Raji (cell line): ENCODE results near the gene NAV2.

ENCODE experiments used
- POLR2A ChIP-seq: IDR thresholded peaks from 2 replicates; pipeline ENCODE4 v1.6.1; 2011; ENCODE audit warnings: low read depth, low read length, control low read depth; ENCODE audit not compliant: insufficient read depth

Gene NAV2

DNA sequence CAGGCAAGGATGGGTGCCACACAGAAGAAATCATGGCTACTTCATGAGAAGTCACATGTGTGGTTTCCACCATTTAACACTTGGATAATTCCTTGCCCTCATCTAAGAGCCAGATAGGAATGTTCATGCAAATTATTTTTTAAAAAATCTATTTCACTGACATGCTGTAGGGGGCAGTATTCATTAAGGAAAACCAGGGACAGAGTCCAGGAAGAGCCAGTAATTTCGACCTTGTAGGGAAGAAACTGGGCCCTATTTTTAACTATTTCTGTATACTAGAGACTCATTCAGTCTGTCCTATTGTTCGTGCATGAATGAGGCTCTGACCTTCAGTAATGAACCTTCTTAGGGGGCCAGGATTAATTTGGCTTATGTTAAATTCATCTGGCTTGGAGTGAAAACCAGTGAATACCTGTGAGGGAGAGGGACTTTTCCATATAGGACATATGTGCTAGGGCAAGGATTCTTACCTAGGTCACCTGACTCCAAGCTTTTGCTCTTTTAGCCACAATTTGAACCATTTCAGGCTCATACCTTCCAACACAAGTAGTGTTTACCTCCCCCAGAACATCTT is 192.7 kb downstream of the NAV2 start:
- no peak for TF ChIP-seq POLR2A

DNA sequence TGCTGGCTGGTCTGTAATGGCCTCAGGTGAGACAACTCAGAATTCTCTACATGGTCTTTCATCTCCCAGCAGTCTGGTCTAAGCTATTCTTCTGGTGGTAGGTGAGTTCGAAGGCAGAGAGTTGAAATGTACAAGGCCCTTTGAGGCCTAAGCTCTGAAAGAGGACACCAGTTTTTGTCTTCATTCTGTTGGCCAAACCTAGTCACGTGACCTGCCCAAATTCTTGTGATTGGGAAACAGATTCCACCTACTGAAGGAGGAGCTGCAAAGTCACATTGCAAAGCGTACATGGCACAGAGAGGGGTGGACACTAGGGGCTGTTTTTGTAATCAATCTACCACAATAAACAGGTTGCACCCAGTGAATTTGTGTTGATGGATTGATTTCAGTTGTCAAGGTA is 193.5 kb downstream of the NAV2 start:
- no peak for TF ChIP-seq POLR2A

DNA sequence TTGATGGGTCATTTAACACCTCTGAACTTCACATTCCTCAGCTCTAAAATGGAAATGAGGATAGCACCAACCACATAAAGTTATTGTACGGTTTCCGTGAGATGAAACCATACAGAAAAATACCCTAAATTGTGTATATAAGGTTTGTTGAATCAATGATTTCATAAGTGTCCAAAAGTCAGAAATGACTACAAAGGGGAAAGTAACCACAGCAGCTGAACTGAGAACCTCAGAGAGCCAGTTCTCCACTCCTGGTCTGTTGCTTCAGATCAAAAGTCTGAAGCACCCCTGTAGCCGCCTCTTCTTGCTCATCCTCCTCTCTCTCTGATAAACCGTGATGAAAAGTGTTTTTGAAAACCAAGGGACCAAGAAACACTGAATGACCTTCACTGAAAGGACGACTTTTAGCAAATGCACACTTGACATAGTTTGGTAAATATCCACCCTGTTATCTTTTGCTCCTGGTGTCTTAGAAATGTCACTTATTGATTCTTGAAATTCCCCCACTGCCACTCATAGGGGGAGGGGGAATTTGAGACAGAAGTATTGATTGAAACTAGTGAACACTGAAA is 194.5 kb downstream of the NAV2 start:
- no peak for TF ChIP-seq POLR2A

DNA sequence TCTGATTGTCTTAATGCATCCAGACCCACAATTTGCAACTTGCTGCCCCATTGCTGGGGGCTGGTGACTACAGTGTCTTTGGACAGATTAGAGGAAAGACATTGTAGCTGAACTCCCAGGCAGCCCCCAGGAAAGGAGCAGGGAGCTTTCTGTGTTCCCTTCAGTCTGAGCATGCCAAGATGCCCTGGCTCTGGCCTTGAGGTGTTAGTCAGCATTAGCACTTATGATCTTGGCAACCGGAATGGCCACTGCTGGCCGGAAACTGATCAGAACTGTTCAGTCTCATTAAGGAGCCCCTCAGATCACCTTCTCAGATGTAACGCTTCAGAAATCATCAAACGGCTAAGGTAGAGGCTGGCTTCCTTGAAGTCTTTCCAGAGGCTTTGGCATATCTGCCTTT is 195.2 kb downstream of the NAV2 start:
- no peak for TF ChIP-seq POLR2A

DNA sequence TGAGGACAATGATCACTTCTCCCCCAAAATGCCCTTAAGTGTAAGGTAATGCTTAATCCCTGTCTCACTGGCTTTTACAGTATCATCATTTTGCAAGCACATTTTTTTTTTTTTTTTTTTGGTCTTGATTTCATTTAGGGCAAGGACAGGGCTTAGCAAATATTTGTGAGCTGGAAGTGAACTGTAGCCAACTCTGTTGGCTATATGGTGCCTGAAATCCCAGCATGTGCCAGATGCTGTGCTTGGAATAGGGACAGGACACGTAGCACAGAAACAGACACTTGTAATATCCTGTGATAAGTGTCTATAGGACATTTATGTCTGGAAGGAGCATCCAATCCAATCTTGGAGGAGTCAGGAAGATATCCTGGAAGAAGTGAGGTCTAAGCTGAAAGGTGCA is 198.3 kb downstream of the NAV2 start:
- TF ChIP-seq POLR2A = no peak

DNA sequence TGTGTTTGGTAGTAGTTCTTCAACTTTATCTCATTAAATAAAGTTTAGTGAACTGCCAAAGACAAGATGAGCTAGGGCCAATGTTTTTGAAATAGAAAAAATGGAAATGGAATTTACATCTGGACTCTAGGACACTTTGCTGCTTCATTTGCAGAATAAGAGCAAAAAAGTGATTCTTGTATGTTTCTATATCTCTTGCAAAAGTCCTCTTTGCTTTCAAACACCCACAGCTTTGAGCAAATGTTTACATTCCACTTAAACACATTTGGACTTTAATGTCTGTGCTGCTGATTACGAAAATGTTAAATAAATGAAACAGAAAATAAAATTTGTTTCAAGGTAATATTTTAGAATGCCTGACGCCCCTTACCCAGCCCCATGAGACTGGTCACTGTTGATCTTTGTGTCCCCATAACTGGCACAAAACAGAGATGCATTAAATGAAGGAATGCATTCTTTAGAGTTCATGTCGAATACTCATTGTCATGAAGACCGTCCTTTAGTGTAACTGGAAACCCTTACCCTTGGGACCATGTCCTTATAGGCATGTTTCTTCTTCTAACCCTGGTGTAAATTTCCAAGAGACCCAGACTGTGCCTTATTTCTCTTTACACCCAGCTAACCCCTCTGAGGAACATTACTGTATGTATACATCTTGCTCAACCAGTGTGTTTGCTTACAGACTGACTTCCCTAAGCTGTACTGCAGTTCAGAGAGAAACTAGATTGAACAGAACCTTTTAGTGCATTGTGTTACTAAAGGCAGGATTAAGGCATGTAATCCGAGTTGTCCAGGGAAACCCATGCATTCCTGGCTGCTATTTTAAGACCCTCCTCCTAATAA is 199.7 kb downstream of the NAV2 start:
- no peak for TF ChIP-seq POLR2A

DNA sequence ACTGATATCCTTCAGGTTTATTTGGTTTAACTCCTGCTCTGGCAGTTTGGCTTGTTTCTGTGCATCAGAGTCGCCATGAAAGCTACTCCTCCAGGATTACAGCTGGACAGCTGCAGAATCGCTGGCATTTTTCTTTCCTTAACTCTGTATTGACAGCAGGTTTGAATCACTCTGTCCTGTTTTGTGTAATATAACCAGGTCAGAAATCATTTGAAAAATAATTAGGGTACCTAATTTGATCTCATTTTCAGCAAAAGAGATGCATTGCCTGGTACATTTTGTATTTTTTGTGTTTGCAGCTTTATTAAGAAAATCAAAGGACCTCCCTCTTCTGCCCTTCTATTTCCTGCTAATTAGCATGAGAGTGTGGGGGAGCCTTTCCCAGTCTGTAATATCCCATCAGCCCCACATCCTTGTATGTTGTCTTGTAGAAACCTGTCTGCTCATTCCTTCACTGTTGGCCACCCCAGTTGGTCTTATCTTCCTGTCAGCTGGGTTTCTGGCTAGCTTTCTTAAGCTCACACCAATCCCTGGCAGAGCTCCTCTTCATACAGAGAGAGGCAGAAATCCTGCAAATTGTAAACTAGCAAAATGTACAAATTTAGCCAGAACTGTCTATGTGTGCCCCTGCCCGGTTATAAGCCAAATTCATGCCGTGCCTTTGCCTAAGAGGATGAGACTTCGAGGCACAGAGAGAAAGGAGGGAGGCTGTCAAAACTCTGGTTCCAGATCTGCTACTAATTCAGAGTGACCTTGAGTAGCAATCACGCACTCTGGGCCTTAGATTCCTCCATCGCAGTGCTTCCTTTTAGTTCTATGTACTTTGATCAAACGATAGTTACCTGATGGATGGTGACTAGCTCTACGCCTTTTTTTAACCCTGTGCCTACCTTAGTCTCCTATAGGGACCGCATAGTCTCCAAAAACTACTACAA is 200.6 kb downstream of the NAV2 start:
- no peak for TF ChIP-seq POLR2A

DNA sequence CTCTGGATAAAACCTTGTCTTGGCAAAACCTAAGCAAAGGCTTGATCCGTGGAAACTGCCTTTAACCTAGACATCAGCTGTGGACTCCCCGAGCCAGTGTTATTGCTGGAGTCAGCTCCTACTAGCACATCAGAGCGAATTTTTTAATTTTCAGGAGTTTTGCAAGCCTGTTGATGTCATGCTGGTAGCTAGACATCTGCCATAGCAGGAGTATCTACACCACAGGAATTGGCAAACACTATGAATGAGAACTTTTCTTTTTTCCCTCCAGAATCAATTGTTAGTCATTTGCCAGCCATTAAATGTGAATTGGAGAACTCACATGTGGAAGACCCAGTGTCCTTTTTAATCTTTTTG is 201.2 kb downstream of the NAV2 start:
- TF ChIP-seq POLR2A = no peak

DNA sequence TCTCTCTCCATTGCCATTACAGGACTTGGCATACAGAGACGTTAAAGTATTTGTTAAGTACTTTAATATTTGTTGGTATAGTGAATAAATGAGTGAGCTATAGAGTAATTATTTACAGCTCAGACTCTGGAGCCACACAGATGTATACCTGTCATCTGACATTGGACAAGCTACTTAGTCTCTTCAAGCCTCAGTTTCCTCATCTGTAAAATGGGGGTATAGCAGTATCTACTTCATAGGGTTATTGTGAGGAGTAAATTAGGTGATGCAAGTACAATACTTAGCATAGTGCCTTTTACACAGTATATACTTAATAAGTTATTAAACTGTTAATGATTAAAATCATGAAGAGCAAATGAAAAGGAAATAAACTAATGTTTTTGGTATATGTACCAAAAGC is 203.2 kb downstream of the NAV2 start:
- no peak for TF ChIP-seq POLR2A

DNA sequence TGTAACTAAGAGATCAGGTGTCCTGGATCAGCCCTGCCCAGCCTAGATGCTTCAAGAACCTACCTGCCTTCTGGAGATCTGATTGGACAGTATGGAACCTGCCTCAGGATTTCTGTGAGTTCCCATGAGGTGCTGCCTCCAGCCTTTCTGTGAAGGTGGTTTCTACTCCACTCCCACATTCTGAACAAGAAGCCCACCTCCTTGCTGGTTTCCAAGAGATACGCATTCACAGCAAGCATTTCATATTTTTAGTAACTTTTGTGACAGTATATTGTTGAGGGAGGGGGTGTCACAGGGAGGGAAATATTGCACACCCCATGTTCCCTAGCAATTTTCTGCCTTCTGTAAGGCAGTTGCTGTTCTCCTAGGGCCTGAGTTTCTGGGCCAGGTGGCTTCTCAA is 204.4 kb downstream of the NAV2 start:
- TF ChIP-seq POLR2A = no peak

DNA sequence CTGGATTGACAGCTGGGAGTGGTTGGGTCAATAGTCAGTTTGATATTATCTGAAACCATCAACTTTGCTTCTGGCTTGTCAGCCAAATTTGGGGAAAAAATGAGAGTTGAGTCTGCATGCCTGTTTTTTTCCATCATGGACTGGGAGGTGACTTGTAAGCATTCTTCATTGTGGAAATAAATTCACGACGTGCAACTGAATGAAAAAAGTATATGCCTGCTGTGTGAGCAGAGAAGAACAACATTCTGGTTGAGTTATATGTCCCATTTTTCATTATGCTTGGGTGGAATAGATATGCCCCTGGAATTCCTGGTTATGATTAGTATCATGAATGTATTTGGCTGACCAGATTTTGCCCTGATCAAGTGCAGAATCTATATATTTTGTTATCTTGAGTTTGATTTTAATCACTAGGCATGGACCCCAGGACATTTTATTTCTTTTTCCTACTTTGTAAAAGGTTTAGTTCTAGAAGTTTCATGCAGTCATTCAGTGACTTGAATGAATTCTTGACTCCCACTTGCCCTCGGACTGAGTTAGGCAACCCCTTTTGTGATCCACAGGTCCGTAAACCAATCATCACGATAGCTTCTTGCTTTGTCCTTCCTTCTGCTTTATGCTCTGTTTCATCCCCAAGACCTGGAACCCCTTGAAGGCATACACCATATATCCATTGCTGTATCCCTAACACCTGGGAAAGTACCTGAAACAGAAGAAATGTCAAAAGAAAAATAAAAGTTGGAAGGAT is 205.8 kb downstream of the NAV2 start:
- TF ChIP-seq POLR2A = no peak

DNA sequence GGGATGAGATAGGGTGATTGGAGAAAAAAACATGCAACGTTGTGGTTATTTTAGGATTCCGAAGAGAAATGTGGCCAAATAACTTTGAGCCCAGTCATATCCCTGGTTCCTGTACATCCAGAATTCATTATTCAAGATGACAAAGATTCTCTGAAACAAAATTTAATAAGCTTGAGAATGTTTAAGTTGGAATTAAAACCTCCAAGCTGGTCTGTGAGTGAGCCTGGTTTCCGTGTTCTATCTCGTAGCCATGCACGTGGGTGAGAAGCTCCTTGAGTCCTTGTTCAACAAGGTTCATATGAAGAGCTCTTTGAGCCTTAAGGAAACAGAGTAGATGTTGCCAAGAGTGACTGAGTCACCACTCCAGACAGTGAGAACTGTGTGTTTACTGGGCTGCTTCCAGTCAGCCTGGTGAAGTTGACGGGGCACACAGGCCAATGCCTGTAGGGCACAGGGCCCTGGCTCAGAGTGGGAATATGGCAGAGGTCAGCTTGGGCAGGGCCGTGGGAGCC is 206.5 kb downstream of the NAV2 start:
- no peak for TF ChIP-seq POLR2A

DNA sequence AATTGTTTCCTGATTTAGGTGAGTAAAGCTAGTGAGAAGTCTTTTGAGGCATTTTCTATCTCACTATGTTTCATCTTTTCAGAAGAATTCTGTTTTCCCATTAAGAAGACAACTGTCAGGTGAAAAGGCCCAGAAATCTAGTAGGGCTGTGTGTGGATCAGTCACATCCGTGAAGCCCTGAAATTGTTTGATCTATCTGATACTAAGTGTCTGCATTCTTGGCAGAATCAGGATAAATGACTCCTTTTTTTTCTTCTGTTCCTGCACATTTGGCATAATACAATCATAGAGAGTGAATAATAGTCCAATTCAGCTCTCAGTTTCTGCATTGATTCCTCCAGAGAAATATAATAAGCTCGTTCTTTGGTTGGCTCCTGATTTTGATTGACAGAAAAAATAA is 208.3 kb downstream of the NAV2 start:
- TF ChIP-seq POLR2A = no peak

DNA sequence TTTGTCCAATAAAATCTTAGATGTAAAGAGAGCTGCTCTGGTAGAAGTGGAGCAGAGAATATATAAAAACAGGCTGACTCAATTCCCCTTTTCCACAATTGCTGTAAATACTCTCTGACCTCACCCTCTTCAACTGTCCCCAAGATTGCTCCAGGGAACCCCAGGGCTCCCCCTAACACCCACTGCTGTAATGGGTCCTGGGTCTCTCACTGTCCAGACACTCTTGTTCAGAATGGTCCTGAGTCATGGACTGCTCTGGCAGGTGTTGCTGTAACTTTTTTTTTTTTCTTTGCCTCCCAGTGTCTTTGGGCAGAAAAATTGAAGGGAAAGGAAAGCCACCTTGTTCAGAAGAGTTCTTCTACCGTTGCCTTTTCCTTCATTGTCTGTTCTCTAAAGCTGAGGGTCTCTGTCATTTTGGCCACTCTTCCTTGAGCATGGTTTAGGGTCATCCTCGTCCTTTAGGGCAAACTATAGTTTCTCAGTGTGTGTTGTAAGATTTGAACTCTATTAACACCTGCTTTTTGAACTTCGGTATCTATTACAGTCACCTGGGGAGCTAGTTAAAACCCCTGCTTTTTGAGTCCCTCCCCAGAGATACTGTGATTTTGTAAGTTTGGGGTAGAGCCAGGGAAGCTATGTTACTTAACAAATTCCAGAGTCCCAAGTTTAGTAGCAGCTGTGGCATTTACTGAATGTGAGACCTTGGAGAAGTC is 209.5 kb downstream of the NAV2 start:
- TF ChIP-seq POLR2A = no peak
